GM10266 (cell line): Measurements from ENCODE around the gene DPAGT1.
A peak's percentile ranks its signal among the peaks of the same experiment; 100 is the strongest.

Experiments
- DNase-seq: peaks from one replicate; pipeline ENCODE4 v3.0.0; 2012; ENCODE audit errors: extremely low spot score
- CTCF ChIP-seq: IDR thresholded peaks from 2 replicates; pipeline ENCODE4 v1.5.1; 2012; ENCODE audit warnings: mild to moderate bottlenecking, low read depth; ENCODE audit not compliant: control insufficient read depth, insufficient read depth; ENCODE audit errors: missing control alignments

DPAGT1 gene

GRCh38 chr11:119101759-119102423 is at the start of gene DPAGT1:
Gene DPAGT1 (minus strand): TSS chr11:119101853. CDS start chr11:119101655, 198 bp downstream.
- DNase-seq, result peak; percentile 81
- TF ChIP-seq CTCF, result no peak

- DNase-seq, result no peak
- TF ChIP-seq CTCF, result no peak
These were observed 48.2 kb upstream of the DPAGT1 start for GRCh38 chr11:119149786-119150275.

- TF ChIP-seq CTCF, result no peak
- DNase-seq, result peak; percentile 50
These were observed 47.5 kb upstream of the DPAGT1 start, which contains the start of gene ABCG4 for GRCh38 chr11:119149018-119149785. Gene ABCG4 (plus strand): TSS chr11:119149052. CDS start chr11:119149966, 914 bp downstream.

GRCh38 chr11:119148720-119149017 is 47.0 kb upstream of the DPAGT1 start:
- TF ChIP-seq CTCF, result no peak
- no peak for DNase-seq

GRCh38 chr11:119147604-119148333 is 46.1 kb upstream of the DPAGT1 start:
- TF ChIP-seq CTCF, result no peak
- DNase-seq, result no peak

- DNase-seq, result no peak
- no peak for TF ChIP-seq CTCF
These were observed 43.9 kb upstream of the DPAGT1 start for GRCh38 chr11:119145551-119145950.
